ENCODE measurements around the gene NSUN6. TPM values are rescaled to one million over a fixed set of nuclear protein-coding genes. Genes with fewer than 3 reads are reported as not detected.

The NSUN6 gene
- polyA plus RNA-seq, 3 donors: 1.2 to 5.1 (median 3.1) TPM

DNA sequence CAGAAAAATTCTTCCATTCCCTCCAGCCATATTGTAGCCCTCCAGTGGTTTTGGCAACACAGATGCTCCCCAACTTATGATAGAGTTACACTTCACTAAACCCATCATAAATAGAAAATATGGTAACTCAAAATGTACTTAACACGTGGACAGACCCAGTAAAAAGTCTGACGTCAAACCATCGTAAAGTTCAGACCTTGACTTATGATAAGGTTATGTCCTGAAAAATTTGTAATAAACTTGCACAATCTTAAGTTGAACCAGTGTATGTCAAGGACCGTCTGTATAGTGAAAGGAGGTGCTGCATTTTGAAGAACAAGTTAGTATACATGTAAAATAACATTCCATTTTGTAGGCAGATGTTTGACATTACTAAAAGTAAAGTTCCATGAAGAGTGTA is 142.8 kb downstream of the NSUN6 start:
- H3K4me3 Mint-ChIP-seq: no peak overlapping the region
- H3K9me3 ChIP-seq (replicated peaks in 1 of 2; ENCODE audit: control insufficient read depth in 1 of 2, insufficient read depth in 1 of 2, low read length in 2 of 2): no peaks in the 10 kb centered on the region
- 100% methylated on average over 2 of the region's 4 CpGs for WGBS (ENCODE audit: insufficient coverage)
- H3K4me2 ChIP-seq (replicated peaks; ENCODE audit: extremely low read depth, low read length, poor library complexity, severe bottlenecking): no peak overlapping the region
- H3K4me1 ChIP-seq (ENCODE audit: control insufficient read depth in 1 of 2, insufficient read depth in 2 of 2, low read length in 2 of 2): no peaks in the 10 kb centered on the region
- H4K20me1 ChIP-seq (ENCODE audit: insufficient read depth, low read length): no peaks in the 10 kb centered on the region
- no peak overlapping the region for H3K9ac ChIP-seq (ENCODE audit: insufficient read depth, low read length, poor library complexity, severe bottlenecking)
- no peak overlapping the region for H3K4me3 ChIP-seq (replicated peaks in 1 of 3; ENCODE audit: low read depth in 2 of 3, low read length in 3 of 3)
- no peaks in the 10 kb centered on the region for H3K27me3 Mint-ChIP-seq (ENCODE audit: low read depth in 3 of 3)
- H3K27ac ChIP-seq (ENCODE audit: low read depth in 1 of 2, low read length in 2 of 2): no peak overlapping the region
- DNase-seq: no peak
- intact Hi-C loops (cut with micrococcal nuclease): no loop called here
- H2AFZ ChIP-seq (ENCODE audit: insufficient read depth, low read depth, low read length, poor library complexity, severe bottlenecking): no peak overlapping the region
- no peaks in the 10 kb centered on the region for H3K4me1 Mint-ChIP-seq
- H3K27me3 ChIP-seq (ENCODE audit: control insufficient read depth in 2 of 2, insufficient read depth in 2 of 2, low read length in 2 of 2): no peaks in the 10 kb centered on the region
- no peak overlapping the region for H3K27ac Mint-ChIP-seq
- H3K79me2 ChIP-seq (ENCODE audit: insufficient read depth, low read length): no peaks in the 10 kb centered on the region
- H3K9me3 Mint-ChIP-seq: peaks cover 0 to 5% (median 0%) of the 10 kb centered on the region in 7 donors
- H3K36me3 ChIP-seq (replicated peaks in 1 of 2; ENCODE audit: control insufficient read depth in 1 of 2, insufficient read depth in 2 of 2, low read length in 2 of 2): no peaks in the 10 kb centered on the region
- no peaks in the 10 kb centered on the region for H3K36me3 Mint-ChIP-seq
- TF ChIP-seq, protein P1, sequence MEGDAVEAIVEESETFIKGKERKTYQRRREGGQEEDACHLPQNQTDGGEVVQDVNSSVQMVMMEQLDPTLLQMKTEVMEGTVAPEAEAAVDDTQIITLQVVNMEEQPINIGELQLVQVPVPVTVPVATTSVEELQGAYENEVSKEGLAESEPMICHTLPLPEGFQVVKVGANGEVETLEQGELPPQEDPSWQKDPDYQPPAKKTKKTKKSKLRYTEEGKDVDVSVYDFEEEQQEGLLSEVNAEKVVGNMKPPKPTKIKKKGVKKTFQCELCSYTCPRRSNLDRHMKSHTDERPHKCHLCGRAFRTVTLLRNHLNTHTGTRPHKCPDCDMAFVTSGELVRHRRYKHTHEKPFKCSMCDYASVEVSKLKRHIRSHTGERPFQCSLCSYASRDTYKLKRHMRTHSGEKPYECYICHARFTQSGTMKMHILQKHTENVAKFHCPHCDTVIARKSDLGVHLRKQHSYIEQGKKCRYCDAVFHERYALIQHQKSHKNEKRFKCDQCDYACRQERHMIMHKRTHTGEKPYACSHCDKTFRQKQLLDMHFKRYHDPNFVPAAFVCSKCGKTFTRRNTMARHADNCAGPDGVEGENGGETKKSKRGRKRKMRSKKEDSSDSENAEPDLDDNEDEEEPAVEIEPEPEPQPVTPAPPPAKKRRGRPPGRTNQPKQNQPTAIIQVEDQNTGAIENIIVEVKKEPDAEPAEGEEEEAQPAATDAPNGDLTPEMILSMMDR (IDR thresholded peaks at IDR 0.05): no peak

DNA sequence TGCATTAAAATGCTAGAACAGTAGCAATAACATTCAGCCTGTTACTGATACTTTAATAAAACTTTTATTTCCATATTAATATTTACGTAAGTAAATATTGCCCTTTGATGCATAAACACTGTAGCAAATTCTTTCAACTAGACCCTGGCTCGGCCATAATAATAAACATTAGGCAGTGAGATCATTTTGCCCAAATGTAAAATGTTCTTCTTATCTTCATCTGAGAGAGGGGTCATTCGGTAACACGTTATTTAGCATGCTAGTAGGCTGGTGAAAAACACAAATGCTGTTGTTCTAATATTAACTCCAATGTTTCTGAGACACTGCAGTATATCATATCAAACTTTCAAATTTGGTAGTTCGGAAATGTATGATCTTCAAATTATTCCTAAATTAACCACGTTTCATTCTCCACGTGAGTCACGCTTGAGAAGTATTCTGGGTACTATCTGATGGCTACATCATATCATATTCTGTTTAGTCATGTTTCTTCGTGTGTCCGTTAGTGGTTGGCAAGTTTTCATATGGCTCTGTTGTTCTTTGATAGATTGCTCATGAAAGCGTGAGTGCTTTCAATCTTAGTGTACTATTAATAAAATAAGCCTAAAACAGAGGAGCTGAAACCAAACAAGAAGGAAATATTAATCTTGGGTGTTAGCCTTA is 145.8 kb downstream of the NSUN6 start:
- H3K36me3 Mint-ChIP-seq: no peaks in the 10 kb centered on the region
- H3K4me2 ChIP-seq (replicated peaks; ENCODE audit: extremely low read depth, low read length, poor library complexity, severe bottlenecking): no peak overlapping the region
- no peak overlapping the region for H3K4me3 ChIP-seq (replicated peaks in 1 of 3; ENCODE audit: low read depth in 2 of 3, low read length in 3 of 3)
- no peaks in the 10 kb centered on the region for H3K4me1 Mint-ChIP-seq
- intact Hi-C loops (cut with micrococcal nuclease): no loop called here
- H3K9me3 ChIP-seq (replicated peaks in 1 of 2; ENCODE audit: control insufficient read depth in 1 of 2, insufficient read depth in 1 of 2, low read length in 2 of 2): no peaks in the 10 kb centered on the region
- no peaks in the 10 kb centered on the region for H4K20me1 ChIP-seq (ENCODE audit: insufficient read depth, low read length)
- no peak overlapping the region for H3K27ac Mint-ChIP-seq
- no peaks in the 10 kb centered on the region for H3K27me3 ChIP-seq (ENCODE audit: control insufficient read depth in 2 of 2, insufficient read depth in 2 of 2, low read length in 2 of 2)
- H3K27me3 Mint-ChIP-seq (ENCODE audit: low read depth in 3 of 3): peaks cover 0 to 2% (median 1%) of the 10 kb centered on the region in 3 donors
- TF ChIP-seq, protein P1 (IDR thresholded peaks at IDR 0.05): no peak
- no peaks in the 10 kb centered on the region for H3K79me2 ChIP-seq (ENCODE audit: insufficient read depth, low read length)
- H2AFZ ChIP-seq (ENCODE audit: insufficient read depth, low read depth, low read length, poor library complexity, severe bottlenecking): no peak overlapping the region
- WGBS (ENCODE audit: insufficient coverage): no CpG with 5 or more reads among the region's 11 CpGs
- no peaks in the 10 kb centered on the region for H3K36me3 ChIP-seq (replicated peaks in 1 of 2; ENCODE audit: control insufficient read depth in 1 of 2, insufficient read depth in 2 of 2, low read length in 2 of 2)
- DNase-seq: no peak
- H3K4me1 ChIP-seq (ENCODE audit: control insufficient read depth in 1 of 2, insufficient read depth in 2 of 2, low read length in 2 of 2): no peaks in the 10 kb centered on the region
- peaks cover 0 to 3% (median 0%) of the 10 kb centered on the region in 7 donors for H3K9me3 Mint-ChIP-seq
- no peak overlapping the region for H3K4me3 Mint-ChIP-seq
- no peak overlapping the region for H3K27ac ChIP-seq (ENCODE audit: low read depth in 1 of 2, low read length in 2 of 2)
- H3K9ac ChIP-seq (ENCODE audit: insufficient read depth, low read length, poor library complexity, severe bottlenecking): no peak overlapping the region
